WTC11 (cell line): ENCODE measurements around the gene EML2.
"Not testable (repeated sequence)": the region's sequence is repeated elsewhere in the genome, so short reads cannot be mapped to it uniquely, and the experiment has no call there.

Experiments
- GTF2I ChIP-seq: fragments of 250-450 bp; sonication (Bioruptor Pico); conservative IDR thresholded peaks from 2 replicates; pipeline ENCODE4 v1.4.0; 2021; ENCODE audit warnings: mild to moderate bottlenecking
- MAX ChIP-seq: sonication (generic); formaldehyde crosslinking; IDR thresholded peaks from 2 replicates; pipeline ENCODE4 v1.8.0; 2022; ENCODE audit warnings: mild to moderate bottlenecking, missing genetic modification reagents
- MXD4 ChIP-seq: fragments of 250-450 bp; sonication (Bioruptor Pico); IDR thresholded peaks from 2 replicates; pipeline ENCODE4 v1.8.0; 2021; ENCODE audit warnings: mild to moderate bottlenecking, moderate library complexity, borderline replicate concordance
- NFE2L1 ChIP-seq: sonication (generic); formaldehyde crosslinking; IDR thresholded peaks from 2 replicates; pipeline ENCODE4 v1.8.1; 2023; ENCODE audit warnings: missing genetic modification reagents
- TF ChIP-seq, protein P1 (sequence below): fragments of 200-600 bp; IDR thresholded peaks from 2 replicates; pipeline ENCODE4 v1.8.0; 2022; ENCODE audit warnings: antibody characterized with exemption
- TF ChIP-seq, protein P2 (sequence below): sonication (generic); formaldehyde crosslinking; IDR thresholded peaks from 2 replicates; pipeline ENCODE4 v1.8.1; 2023; ENCODE audit warnings: mild to moderate bottlenecking, missing genetic modification reagents, moderate library complexity
- TF ChIP-seq, protein P3 (sequence below): fragments of 250-450 bp; sonication (Bioruptor Pico); IDR thresholded peaks from 2 replicates; pipeline ENCODE4 v2.1.2; 2022; ENCODE audit warnings: mild to moderate bottlenecking, moderate library complexity
- TF ChIP-seq, protein P4 (sequence below): sonication (generic); formaldehyde crosslinking; conservative IDR thresholded peaks from 2 replicates; pipeline ENCODE4 v1.8.1; 2022; ENCODE audit warnings: mild to moderate bottlenecking, missing genetic modification reagents

DNA sequence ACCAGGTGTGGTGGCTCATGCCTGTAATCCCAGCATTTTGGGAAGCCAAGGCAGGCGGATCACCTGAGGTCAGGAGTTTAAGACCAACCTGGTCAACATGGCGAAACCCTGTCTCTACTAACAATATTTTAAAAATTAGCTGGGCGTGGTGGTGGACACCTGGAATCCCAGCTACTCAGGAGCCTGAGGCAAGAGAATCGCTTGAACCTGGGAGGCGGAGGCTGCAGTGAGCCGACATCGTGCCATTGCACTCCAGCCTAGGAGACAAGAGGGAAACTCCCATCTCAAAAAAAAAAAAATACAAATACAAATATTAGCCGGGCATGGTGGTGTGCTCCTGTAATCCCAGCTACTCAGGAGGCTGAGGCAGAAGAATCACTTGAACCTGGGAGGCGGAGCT is 24.1 kb downstream of the EML2 start:
- TF ChIP-seq MXD4 (CRISPR knock-in tag); NFE2L1; GTF2I (CRISPR knock-in tag); MAX (CRISPR knock-in tag): not testable (repeated sequence)
- TF ChIP-seq, protein P1, sequence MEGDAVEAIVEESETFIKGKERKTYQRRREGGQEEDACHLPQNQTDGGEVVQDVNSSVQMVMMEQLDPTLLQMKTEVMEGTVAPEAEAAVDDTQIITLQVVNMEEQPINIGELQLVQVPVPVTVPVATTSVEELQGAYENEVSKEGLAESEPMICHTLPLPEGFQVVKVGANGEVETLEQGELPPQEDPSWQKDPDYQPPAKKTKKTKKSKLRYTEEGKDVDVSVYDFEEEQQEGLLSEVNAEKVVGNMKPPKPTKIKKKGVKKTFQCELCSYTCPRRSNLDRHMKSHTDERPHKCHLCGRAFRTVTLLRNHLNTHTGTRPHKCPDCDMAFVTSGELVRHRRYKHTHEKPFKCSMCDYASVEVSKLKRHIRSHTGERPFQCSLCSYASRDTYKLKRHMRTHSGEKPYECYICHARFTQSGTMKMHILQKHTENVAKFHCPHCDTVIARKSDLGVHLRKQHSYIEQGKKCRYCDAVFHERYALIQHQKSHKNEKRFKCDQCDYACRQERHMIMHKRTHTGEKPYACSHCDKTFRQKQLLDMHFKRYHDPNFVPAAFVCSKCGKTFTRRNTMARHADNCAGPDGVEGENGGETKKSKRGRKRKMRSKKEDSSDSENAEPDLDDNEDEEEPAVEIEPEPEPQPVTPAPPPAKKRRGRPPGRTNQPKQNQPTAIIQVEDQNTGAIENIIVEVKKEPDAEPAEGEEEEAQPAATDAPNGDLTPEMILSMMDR: not testable (repeated sequence)
- TF ChIP-seq, protein P2, sequence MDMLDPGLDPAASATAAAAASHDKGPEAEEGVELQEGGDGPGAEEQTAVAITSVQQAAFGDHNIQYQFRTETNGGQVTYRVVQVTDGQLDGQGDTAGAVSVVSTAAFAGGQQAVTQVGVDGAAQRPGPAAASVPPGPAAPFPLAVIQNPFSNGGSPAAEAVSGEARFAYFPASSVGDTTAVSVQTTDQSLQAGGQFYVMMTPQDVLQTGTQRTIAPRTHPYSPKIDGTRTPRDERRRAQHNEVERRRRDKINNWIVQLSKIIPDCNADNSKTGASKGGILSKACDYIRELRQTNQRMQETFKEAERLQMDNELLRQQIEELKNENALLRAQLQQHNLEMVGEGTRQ (CRISPR knock-in tag): not testable (repeated sequence)
- TF ChIP-seq, protein P3, sequence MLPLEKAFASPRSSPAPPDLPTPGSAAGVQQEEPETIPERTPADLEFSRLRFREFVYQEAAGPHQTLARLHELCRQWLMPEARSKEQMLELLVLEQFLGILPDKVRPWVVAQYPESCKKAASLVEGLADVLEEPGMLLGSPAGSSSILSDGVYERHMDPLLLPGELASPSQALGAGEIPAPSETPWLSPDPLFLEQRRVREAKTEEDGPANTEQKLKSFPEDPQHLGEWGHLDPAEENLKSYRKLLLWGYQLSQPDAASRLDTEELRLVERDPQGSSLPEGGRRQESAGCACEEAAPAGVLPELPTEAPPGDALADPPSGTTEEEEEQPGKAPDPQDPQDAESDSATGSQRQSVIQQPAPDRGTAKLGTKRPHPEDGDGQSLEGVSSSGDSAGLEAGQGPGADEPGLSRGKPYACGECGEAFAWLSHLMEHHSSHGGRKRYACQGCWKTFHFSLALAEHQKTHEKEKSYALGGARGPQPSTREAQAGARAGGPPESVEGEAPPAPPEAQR (CRISPR knock-in tag): not testable (repeated sequence)
- TF ChIP-seq, protein P4, sequence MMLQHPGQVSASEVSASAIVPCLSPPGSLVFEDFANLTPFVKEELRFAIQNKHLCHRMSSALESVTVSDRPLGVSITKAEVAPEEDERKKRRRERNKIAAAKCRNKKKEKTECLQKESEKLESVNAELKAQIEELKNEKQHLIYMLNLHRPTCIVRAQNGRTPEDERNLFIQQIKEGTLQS: not testable (repeated sequence)
